ENCODE measurements around the gene TRDN. TPM values are rescaled to one million over a fixed set of nuclear protein-coding genes. Genes with fewer than 3 reads are reported as not detected.

Gene TRDN
- total RNA-seq, 4 donors from 2014 or later = not detected

GRCh38 chr6:123402052-123402451 is 234.7 kb downstream of the TRDN start:
- Histone ChIP-seq H3K36me3 (no peaks in the 10 kb centered on the region), H3K27me3 (no peaks in the 10 kb centered on the region), H3K9me3 (no peaks in the 10 kb centered on the region), H3K27ac (no peak overlapping the region), H3K4me1 (no peaks in the 10 kb centered on the region), H3K4me3 (no peak overlapping the region)
- DNase-seq = no peak
- WGBS, 2 donors = 45 to 56% methylated on average over 2 of the region's 2 CpGs
- intact Hi-C loops (cut with DNase I) = no loop called here
- TF ChIP-seq CTCF (IDR thresholded peaks at IDR 0.05) (no peak), POLR2A (IDR thresholded peaks at IDR 0.05) (no peak)

GRCh38 chr6:123398072-123398471 is 238.7 kb downstream of the TRDN start:
- no peaks in the 10 kb centered on the region for H3K27me3 ChIP-seq
- H3K36me3 ChIP-seq = no peaks in the 10 kb centered on the region
- intact Hi-C loops (cut with DNase I) = no loop called here
- DNase-seq = no peak
- H3K4me1 ChIP-seq = no peaks in the 10 kb centered on the region
- H3K9me3 ChIP-seq = no peaks in the 10 kb centered on the region
- H3K4me3 ChIP-seq = no peak overlapping the region
- TF ChIP-seq POLR2A (IDR thresholded peaks at IDR 0.05) = no peak
- TF ChIP-seq CTCF (IDR thresholded peaks at IDR 0.05) = no peak
- no peak overlapping the region for H3K27ac ChIP-seq
- WGBS, 2 donors = 80 to 82% methylated on average over 12 of the region's 12 CpGs

- Histone ChIP-seq H3K27ac (no peak overlapping the region), H3K9me3 (no peaks in the 10 kb centered on the region), H3K4me3 (no peak overlapping the region), H3K27me3 (no peaks in the 10 kb centered on the region), H3K36me3 (no peaks in the 10 kb centered on the region), H3K4me1 (no peaks in the 10 kb centered on the region)
- TF ChIP-seq CTCF (IDR thresholded peaks at IDR 0.05) (peak in 2 of 6 experiments; percentile 15 to 25), POLR2A (IDR thresholded peaks at IDR 0.05) (no peak)
- WGBS, 2 donors = 11 to 13% methylated on average over 1 of the region's 1 CpG
- intact Hi-C loops (cut with DNase I) = no loop called here
- DNase-seq = no peak
Measured at GRCh38 chr6:123393331-123393730, 243.4 kb downstream of the TRDN start.

GRCh38 chr6:123383718-123384117 is 253.0 kb downstream of the TRDN start:
- Histone ChIP-seq H3K4me1 (no peaks in the 10 kb centered on the region), H3K27me3 (no peaks in the 10 kb centered on the region), H3K27ac (no peak overlapping the region), H3K36me3 (no peaks in the 10 kb centered on the region), H3K4me3 (no peak overlapping the region), H3K9me3 (no peaks in the 10 kb centered on the region)
- intact Hi-C loops (cut with DNase I) = no loop called here
- WGBS, 2 donors = 52 to 59% methylated on average over 2 of the region's 2 CpGs
- TF ChIP-seq CTCF (IDR thresholded peaks at IDR 0.05) = no peak
- TF ChIP-seq POLR2A (IDR thresholded peaks at IDR 0.05) = no peak
- DNase-seq = no peak

- Histone ChIP-seq H3K27ac (no peak overlapping the region), H3K36me3 (no peaks in the 10 kb centered on the region), H3K4me1 (no peaks in the 10 kb centered on the region), H3K27me3 (no peaks in the 10 kb centered on the region), H3K9me3 (no peaks in the 10 kb centered on the region), H3K4me3 (no peak overlapping the region)
- TF ChIP-seq CTCF (IDR thresholded peaks at IDR 0.05) (no peak), POLR2A (IDR thresholded peaks at IDR 0.05) (no peak)
- DNase-seq = no peak
- 24 to 27% methylated on average over 5 of the region's 5 CpGs for WGBS, 2 donors
- intact Hi-C loops (cut with DNase I) = no loop called here
Measured at GRCh38 chr6:123380257-123380656, 256.5 kb downstream of the TRDN start.

All from esophagus squamous epithelium (tissue), 5 donors.